ENCODE data around the gene SLC23A1.

- TF ChIP-seq CTCF (IDR thresholded peaks at IDR 0.05) = no peak
- no peak for TF ChIP-seq EZH2 (IDR thresholded peaks at IDR 0.05; ENCODE audit: borderline replicate concordance, insufficient read depth, low read depth, low read length, poor library complexity, severe bottlenecking)
Observed at GRCh38 chr5:139407517-139407916, 24.4 kb upstream of the SLC23A1 start.
